HG02840 (cell line): ENCODE results near the gene DIAPH2.
"Not testable (repeated sequence)": the region's sequence is repeated elsewhere in the genome, so short reads cannot be mapped to it uniquely, and the experiment has no call there.

Source experiments
- ATAC-seq: cut with Tn5 transposase; IDR thresholded peaks from one replicate; pipeline ENCODE4 v1.9.1; 2021; ENCODE audit warnings: mild to moderate bottlenecking, moderate library complexity, moderate number of reproducible peaks; ENCODE audit not compliant: unreplicated experiment, low FRiP score

DIAPH2 gene

DNA sequence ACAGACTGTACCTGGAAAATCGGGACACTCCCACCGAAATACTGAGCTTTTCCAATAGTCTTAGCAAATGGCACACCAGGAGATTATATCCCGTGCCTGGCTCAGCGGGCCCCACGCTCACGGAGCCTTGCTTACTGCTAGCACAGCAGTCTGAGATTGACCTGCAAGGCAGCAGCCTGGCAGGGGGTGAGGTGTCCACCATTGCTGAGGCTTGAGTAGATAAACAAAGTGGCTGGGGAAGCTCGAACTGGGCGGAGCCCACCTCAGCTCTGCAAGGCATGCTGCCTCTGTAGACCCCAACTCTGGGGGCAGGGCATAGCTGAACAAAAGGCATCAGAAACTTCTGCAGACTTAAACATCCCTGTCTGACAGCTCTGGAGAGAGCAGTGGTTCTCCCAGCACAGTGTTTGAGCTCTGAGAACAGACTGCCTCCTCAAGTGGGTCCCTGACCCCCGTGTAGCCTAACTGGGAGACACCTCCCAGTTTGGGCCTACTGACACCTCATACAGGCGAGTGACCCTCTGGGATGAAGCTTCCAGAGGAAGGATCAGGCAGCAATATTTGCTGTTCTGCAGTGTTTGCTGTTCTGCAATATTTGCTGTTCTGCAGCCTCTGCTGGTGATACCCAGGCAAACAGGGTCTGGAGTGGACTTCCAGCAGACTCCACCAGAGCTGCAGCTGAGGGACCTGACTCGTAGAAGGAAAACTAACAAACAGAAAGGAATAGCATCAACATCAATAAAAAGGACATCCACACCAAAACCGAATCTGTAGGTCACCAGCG is 725.2 kb downstream of the DIAPH2 start:
- not testable (repeated sequence) for ATAC-seq

DNA sequence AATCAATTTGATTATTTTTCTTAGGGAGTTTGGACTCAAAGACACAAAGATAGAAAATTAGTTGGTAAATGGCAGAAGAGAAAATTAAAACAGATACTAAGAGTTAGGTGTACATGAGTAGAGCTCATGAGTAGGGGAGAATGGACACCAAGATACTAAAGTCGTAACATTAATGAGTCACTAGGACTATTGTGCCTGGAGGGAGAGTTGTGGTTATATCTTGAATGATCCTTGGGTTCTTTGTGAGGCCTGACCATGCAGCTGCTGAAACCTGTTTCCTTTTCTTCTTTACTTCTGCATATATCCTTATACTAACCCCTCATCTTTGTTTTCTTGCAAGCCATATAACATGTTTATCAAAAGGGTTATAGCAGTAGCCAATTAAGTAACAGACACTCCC is 731.8 kb downstream of the DIAPH2 start:
- ATAC-seq: no peak

DNA sequence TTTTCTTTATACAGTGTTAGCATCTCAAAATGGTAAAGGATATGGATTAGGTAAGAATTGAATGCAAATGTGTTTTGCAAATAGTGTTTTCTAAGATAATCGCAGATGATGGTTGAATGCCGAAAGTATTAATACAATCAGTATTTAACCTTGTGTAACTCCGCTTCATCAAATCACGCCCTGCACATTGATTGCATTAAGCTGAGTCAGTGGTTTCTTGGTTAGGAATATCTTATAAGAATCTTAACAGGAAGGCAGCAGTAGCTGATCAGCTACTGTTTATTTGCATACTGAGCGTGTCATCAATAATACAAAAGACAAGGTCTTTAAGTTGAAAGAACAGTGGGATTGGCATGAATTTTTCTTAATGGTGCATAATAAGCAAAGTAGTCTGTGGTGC is 744.5 kb downstream of the DIAPH2 start:
- no peak for ATAC-seq

DNA sequence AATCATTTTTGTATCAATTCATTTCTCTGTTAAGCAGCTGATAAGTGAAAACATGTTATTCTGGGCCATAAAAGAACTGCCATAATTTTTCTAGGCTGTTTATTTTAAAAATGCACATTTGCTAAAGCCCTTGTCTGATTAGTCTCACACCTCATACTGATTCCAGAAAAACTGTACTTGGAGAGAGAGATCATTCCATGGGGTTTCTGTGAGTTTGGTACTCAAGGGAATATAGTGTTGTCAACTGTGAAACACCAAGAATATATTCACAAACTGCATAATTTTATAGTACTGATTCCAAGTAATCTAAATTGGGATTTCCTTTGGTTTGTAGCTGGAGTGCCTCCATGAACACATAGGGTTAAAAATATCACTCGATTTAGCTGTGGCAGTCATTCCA is 746.6 kb downstream of the DIAPH2 start:
- no peak for ATAC-seq

DNA sequence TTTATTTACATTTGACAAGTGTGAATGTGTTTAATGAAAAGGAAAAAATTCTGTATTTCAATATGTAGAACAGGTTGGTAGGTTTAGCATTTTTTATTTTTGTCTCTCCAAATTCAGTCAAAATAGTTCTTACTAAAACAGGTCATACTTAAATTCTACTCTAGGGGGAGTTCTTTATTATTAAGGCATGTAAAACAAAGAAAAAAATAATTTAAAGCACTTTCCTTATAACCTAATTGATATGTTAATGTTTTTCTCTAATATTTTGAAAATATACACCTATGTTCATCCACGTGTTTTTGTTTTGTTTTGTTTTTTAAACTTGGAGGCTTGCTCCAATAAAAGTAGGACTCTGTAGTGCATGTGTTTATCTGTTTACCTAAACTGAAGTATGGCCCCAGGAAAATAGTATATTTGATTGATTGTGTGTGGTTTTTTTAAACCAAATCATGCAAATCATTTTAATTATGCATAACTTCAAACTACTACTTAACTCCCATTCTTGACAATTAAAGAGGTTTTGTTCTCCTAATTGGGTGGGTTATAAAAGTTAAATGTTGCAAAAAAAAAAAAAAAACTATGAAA is 761.7 kb downstream of the DIAPH2 start:
- no peak for ATAC-seq

DNA sequence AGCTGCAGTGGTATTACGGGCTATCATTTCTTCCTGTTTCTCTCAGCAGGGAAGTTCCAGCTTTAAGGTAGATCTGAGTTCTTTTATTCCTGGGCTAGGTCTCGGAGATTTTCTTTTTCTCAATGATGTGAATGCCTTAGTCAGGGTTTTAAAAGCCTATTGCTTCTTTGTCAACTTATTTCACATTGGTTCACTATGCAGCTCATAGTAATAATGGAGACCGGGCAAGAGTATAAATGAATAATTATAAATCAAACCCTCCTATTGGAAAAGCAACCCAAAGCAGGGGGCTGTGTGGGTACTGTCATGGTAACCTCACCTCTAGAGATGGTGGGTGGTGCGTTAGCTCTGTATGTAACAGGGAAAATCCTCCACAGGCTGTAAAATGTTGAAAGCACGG is 762.7 kb downstream of the DIAPH2 start:
- ATAC-seq: no peak

DNA sequence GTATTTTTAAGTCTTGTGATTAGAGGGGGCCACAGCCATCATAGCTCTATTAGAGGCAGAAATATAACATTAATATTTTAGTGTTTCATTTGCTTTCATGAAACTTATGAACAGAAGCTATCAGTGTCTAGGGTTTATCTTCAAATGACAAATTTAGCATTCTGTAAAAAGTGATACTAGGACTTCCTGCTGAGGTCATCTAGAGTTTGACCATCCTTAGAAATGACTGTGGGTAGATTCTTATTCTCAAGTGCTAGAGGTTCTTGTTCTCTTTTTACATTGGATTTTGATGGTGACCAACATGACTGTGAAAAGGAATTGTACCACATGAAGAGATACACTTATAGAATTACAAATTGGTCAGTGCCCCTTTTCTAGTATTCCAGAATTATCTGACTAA is 767.6 kb downstream of the DIAPH2 start:
- no peak for ATAC-seq

DNA sequence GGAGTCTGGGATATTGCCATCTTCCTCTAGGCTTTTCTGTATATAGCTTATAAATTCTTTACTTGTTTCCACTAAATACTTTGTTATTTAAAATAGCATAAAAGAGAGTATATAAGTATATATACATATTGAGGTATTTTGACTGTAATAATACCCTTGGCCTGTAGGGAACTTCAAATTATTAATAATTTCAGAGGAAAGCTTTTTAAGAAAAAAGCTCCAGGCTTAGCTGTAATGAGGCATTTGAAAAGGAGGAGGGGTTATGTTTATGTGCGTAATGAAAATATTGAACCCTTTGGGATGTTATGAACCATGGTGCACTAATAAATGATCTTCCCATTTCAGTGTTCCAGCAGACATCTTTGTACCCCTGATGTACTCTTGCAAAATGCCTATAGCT is 777.1 kb downstream of the DIAPH2 start:
- no peak for ATAC-seq

DNA sequence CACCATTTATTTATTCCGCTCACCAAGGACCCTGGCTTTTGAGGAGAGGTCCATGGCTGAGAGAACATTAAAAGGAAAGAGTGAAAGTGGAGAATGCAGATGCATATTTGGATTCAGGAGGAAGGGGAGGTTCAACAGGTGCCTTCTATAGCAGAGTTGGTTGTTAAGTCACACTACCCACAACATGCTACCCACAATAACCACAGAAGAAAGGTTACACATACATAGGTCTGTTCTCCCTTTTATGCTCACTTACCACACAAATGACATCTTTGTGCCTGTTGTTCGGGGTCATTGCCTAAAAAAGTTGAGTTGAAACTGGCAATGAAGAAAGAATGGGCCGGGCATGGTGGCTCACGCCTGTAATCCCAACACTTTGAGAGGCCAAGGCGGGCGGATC is 786.4 kb downstream of the DIAPH2 start:
- no peak for ATAC-seq

DNA sequence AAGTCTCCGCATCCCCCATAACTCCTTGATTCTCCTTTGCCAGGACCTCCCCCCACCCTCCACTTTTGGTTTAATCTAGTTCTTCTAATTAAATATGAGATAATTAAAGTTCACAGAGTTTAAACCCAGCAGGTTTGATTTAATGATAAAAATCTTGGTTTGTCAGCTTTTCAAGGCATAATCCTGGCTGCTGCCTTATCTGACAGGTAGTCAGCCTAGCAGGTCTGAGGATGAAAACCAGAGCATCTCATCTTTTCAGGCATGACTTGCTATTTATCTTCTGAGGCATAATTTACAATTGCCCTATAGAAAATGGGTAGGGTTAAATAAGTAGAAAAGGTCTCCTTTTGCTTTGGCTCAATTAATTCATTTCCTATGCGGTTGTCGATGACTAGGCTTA is 790.3 kb downstream of the DIAPH2 start:
- no peak for ATAC-seq

DNA sequence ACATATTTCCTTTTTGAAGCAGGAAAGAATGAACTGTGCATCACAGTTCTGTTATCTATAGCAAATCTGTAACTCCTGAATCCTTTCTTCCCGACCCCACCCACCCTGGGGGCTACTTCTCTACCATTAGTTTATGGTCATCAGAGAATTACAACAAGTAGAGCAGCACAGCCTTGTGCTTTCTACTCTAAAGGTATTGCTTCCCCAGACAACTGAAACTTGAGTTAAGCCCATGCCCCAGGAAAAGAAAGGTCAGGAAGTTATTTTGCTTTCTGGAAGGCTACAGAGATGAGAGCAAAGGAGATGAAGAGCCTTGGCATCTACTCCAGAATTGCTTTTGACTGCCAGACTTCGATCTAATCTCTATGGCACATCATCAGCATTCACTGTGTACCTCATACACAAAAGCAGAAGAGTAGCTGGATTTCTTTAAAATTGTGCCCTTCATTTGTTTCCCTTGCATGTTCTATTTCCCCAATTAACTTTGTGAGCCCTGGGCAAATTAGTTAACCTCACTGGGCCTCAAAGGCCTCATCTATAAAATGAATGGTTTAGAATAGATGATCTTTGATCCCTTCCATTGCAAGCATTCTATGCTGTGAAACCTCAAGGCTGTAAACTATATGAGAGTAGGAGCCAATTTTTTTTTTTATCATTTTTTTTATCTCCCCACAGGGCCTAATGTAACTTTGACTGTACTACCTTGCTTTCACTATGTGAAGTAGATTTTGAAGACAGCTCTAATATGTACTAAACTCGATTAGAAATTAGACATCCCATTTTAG is 794.7 kb downstream of the DIAPH2 start:
- ATAC-seq: no peak

DNA sequence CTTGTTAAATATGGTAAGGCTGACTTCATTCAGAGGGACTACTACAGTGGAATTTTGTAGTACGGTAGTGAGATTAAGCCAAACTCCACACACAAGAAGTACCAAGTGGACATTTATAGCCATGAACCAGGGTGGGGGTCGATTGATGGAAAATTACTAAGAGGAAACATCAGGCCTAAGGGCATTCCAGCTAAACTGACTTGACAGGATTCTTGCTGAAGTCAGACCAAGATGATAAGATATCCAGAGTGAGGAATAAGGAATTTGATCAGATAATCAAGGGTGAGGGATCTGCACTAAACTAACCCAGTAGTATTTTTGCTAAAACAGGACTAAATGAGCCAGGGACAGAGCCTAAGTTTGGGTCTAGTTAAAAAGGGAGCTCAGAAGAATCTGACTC is 796.6 kb downstream of the DIAPH2 start:
- no peak for ATAC-seq

DNA sequence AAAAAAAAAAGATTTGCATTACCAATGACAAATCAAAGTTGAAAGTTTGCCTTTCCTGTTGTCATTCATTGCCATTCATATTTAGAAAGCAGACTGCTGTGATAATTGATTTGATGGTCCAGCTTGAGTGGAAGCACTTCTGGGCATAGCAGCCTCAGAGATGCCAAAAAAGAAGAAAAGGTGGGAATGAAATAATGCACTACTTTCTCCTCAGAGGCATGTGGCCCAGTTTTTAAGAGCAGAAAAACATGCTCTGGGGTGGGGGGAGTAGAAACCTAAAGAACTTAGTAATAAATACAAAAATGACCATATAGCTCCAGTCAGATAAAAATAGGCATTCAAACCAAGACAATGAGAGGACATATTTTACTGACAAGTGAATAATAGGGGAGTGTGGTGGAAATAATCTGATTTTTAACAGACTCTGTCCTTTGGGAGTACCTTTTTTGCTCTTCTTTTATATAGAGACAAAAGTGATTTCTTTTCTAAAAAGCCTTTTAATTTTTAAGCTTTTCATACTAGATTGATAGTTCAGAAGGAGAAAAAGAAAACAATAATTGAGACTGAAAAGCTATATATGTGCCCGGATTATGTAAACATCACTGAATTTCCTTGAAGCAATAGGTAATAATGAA is 798.1 kb downstream of the DIAPH2 start:
- ATAC-seq: no peak

DNA sequence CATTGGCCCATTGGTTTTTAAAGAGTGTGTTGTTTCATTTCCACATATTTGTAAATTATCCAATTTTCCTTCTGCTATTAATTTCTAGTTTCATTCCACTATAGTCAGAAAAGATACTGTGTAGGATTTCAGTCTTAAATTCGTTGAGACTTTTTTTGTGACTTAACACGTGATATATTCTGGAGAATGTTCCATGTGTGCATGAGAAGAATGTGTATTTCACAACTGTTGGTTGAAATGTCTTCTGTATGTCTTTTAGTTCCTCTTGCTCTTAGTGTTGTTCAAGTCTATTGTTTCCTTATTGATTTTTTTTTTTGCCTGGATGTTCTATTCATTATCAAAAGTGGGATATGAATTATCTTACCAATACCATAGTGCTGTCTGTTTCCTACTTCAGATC is 806.0 kb downstream of the DIAPH2 start:
- no peak for ATAC-seq

DNA sequence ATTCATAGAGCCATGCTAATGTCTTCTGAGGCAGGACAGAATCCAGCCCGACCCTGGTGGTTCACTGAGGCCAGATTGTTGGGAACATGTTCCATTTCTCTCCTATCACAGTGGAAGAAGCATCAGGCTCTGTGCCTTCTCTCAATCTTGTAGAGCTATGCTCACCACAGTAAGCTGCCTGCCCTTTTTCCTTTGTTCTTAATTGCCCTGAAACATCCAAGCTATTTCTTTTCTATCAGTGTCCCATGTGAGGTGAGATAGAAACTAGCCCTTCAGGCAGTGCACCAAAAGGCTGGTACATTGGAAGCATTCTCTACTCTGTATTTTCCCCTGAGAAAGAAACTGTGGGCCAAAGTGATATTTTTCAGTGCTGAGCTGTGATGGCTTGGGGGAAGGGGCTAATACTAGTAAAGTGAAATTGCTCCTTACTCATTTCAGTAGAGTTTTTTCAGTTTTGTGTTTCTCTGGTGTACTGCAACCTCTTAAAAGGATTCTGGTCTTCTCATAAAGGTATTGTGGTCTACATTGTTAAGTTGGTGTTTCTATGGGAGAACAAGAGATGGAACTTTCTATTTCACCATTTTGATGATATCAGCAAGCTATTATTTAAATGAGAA is 810.2 kb downstream of the DIAPH2 start:
- ATAC-seq: peak; percentile 89

DNA sequence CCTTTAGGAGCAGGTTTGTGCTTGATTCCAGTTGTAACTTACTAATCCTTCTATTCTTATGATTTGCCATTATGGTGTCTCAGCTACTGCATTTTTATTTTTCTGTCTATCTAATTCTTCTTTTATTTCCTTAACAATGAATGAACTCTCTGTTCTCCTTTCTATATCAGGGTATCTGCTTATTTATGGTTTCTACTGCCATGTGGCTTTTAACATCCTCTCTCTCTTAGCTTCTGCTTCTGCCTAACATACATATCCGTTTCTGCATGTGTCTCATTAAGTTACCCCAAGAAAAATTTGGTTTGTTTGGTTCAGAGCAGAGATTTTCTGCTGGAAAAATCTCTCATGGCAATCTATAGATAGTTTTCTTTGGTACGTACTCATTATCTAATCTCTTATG is 813.5 kb downstream of the DIAPH2 start:
- ATAC-seq: no peak

DNA sequence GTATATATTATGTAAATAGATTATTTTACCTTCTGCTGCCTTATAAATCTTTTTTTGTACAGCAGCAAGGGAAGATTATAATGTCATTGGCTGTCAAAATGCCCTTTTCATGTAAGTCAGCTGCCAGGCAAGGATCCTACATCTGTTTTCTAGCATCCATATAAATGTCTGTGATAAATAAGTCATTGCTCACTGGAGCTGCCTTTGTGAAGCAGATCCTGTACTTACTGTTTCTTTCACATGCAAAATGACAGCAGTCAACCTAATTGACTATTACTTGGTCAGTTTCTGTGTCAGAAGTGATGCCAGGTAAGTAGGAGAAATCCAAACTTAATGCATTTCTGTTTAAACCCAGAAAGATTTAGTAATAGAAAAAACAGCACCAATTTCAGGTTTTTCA is 819.8 kb downstream of the DIAPH2 start:
- no peak for ATAC-seq

DNA sequence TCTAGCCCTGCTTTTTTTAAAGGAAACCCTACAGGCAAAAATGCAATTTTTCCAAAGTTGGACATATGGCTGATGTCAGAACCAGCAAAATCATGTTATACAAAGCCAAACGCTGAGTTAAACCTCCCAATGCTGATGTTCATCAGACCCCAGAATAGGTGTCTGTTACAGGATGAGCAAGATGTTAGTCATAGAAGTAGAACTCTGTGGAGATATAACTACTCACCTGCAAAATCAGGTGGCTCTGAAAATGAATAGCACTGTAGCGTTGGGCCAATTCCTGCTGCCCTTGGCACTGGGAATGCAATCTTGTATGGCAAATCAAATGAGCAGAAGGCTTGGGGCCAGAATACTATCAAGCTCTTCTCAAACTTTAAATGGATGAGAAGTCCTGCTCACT is 833.1 kb downstream of the DIAPH2 start:
- ATAC-seq: no peak

DNA sequence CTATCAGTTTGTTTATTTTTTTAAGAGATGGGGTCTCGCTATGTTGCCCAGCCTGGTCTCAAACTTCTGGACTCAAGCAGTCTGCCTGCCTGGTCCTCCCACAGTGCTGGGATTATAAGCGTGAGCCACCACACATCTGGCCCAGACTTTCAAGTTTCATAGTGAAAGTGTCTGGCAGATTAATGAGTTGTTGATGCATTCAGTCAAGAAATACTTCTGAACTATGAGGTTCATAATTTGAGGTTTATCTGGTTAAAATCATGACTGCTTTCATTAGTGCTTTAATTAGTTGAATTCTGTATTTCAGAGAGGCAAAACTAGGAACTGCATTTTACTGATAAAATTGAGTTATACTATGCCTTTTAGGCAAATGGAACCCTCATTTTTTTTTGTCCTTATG is 837.7 kb downstream of the DIAPH2 start:
- no peak for ATAC-seq

DNA sequence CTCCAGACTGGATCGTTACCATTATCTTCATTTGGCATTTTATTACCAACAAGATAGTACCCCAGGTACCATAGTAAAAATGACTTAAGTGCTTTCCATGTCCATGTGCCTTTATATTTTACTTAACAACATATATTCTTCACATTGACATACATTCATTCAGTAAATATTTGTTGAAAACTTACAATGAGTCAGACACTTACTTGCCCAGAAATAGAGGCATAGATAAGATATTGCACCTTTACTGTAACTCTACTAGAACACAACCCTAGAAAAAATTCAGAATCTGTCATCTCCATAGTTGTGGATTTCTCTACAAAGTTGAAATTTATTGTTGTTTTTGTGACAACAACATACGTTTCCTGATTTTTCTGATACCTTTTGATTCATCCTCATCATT is 839.7 kb downstream of the DIAPH2 start:
- no peak for ATAC-seq

DNA sequence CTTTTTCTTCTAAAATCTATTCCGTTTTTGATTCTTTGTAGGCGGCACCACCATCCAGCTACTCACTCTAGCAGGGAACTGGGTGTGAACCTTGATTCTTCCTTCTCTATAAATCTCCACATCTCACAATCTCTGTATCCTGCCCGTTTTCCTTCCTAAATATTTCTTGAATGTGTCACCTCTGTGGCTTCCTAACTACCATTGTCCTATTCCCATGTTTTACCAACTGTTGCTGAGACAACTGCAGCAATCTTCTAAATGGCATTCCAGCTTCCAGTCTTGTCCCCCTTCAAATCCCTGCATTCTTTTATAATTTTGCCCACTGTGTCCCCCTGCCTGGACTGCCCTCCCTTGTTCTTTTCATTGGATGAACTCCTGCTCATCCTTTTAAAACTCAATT is 840.4 kb downstream of the DIAPH2 start:
- ATAC-seq: no peak
